H1 (cell line): ENCODE measurements around the gene CRLF3. TPM values are rescaled to one million over a fixed set of nuclear protein-coding genes. Genes with fewer than 3 reads are reported as not detected.

Experiments
- CREB1 ChIP-seq: IDR thresholded peaks from 2 replicates; pipeline ENCODE4 v1.6.1; 2012; ENCODE audit warnings: inconsistent platforms
- JUND ChIP-seq: IDR thresholded peaks from 2 replicates; pipeline ENCODE4 v1.6.1; 2011; ENCODE audit warnings: mild to moderate bottlenecking, improper control_type of control experiment, low read length
- polyA plus RNA-seq, 7 experiments: library from polyadenylated mRNA; depleted of rRNA in 3 of 7; stranded (reverse) in 5 of 7; unstranded in 2 of 7; fragments of >200 nt in 5 of 7; fragments of 200-250 nt in 2 of 7; gene quantifications; 1 replicate in 5 of 7; 2 replicates in 1 of 7; 4 replicates in 1 of 7; pipeline versions ENCODE4 v1.2.1 to v1.2.3, GENCODE V29; 2011 to 2013; ENCODE audit warnings: missing spikeins in 2 of 7, mixed read lengths in 2 of 7
- total RNA-seq: library from RNA; stranded (reverse); fragmentation: NEBNext Ultra II Directional; extraction: Animal tissue kit (Norgen Biotek cat#: 25700); gene quantifications from 2 replicates; pipeline ENCODE4 v1.2.1, GENCODE V29; 2021
- TF ChIP-seq, protein P1 (sequence below): IDR thresholded peaks from 2 replicates; pipeline ENCODE4 v1.6.1; 2012; ENCODE audit warnings: inconsistent platforms
- TF ChIP-seq, protein P2 (sequence below): IDR thresholded peaks from 2 replicates; pipeline ENCODE4 v1.6.1; 2012; ENCODE audit warnings: inconsistent platforms

CRLF3 gene
- total and polyA plus RNA-seq, 2 of the 8 experiments (the other 6 are each of a cell fraction or from before 2014, with no cell fraction given): 12.7 to 22.7 TPM

DNA sequence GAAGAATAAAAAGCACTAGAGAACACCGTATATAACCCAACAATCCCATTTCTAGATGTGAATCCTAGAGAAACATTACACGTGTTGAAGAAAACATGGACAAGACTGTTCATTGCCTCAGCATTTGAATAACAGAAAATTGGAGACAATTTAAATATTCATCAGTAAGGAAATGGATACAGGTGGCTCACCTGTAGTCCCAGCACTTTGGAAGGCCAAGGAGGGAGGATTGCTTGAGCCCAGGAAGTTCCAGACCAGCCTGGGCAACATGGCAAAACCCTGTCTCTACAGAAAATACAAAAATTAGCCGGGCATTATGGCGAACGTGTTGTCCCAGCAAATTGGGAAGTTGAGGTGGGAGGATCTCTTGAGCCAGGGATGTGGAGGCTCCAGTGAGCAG, 4.5 kb upstream of the CRLF3 start (continued):
- TF ChIP-seq, protein P1, sequence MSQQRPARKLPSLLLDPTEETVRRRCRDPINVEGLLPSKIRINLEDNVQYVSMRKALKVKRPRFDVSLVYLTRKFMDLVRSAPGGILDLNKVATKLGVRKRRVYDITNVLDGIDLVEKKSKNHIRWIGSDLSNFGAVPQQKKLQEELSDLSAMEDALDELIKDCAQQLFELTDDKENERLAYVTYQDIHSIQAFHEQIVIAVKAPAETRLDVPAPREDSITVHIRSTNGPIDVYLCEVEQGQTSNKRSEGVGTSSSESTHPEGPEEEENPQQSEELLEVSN: no peak
- no peak for TF ChIP-seq JUND
- TF ChIP-seq, protein P2, sequence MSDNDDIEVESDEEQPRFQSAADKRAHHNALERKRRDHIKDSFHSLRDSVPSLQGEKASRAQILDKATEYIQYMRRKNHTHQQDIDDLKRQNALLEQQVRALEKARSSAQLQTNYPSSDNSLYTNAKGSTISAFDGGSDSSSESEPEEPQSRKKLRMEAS: no peak
- TF ChIP-seq CREB1: no peak
- TF ChIP-seq, all 59 proteins: peak for 0
